ENCODE measurements around the gene NLRP6.
A peak's percentile ranks its signal among the peaks of the same experiment; 100 is the strongest.

The NLRP6 gene

DNA sequence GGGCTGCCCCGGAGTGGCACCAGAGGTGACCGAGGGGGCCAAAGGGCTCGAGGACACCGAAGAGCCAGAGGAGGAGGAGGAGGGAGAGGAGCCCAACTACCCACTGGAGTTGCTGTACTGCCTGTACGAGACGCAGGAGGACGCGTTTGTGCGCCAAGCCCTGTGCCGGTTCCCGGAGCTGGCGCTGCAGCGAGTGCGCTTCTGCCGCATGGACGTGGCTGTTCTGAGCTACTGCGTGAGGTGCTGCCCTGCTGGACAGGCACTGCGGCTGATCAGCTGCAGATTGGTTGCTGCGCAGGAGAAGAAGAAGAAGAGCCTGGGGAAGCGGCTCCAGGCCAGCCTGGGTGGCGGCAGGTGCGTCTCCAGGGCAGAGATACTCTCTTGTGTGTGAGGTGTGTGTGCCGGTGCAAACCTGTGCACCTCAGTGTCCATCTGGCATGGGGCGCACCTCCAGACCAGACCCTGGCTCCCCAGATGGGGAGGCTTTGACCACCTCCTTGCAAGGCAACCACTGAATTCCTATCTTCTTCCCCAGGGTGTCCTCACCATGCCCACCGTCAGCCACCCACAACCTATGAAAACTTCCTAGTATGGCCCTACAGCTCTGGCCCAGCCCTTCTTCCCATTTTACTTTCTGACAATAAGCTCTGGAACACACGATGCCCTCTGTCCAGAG is 3.4 kb downstream of the NLRP6 start:
- no peak for DNase-seq (ENCODE audit: low read depth in 2 of 2)

DNA sequence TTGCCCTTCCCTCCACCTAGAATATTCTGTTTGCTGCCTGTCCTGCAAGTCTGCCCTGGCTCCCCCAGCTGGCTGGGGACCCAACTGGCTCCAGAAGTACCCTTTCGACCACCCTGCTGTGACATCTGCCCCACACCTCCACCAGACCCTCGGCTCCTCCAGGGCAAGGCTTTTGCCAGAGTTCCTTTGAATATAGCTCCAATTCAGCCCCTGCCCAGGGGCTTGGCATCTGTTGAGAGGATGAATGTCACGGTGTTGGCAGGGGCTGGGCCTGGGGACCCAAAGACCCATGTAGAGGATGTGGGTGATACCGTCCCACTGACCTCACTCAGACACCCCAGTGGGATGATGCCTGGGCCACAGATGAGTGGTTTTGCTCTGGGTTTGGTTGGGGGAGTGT is 4.0 kb downstream of the NLRP6 start:
- DNase-seq (ENCODE audit: low read depth in 2 of 2): no peak

DNA sequence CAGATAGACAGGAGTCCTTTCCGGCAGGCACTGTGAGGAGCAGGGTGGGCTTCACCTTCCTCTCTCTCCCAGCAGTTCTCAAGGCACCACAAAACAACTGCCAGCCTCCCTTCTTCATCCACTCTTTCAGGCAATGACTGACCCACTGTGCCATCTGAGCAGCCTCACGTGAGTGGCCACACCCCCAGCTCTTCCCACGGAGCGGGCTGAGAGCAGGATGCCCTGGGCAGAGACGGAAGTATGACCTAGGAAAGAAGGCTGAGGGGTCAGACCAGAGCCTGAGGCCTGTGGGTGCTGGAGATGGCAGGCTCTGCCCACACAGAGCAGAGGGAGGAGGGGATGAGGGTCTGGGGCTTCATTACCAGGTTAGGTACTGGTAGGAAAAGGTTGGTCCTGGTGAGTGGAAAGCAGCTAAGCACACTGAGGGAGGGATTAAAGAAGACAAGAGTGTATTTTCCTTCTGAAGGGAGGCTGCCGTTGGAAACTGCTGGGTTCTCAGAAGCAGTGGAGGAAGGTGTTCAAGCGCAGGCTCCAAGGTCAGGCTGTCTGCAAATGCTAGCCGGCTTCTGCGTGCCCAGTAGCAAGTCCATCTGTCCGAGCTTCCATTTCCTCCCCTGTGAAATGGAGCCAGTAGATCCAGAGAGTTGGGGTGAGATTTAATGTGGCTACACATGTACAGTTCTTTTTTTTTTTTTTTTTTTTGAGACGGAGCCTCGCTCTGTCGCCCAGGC is 4.6 kb downstream of the NLRP6 start:
- no peak for DNase-seq (ENCODE audit: low read depth in 2 of 2)

DNA sequence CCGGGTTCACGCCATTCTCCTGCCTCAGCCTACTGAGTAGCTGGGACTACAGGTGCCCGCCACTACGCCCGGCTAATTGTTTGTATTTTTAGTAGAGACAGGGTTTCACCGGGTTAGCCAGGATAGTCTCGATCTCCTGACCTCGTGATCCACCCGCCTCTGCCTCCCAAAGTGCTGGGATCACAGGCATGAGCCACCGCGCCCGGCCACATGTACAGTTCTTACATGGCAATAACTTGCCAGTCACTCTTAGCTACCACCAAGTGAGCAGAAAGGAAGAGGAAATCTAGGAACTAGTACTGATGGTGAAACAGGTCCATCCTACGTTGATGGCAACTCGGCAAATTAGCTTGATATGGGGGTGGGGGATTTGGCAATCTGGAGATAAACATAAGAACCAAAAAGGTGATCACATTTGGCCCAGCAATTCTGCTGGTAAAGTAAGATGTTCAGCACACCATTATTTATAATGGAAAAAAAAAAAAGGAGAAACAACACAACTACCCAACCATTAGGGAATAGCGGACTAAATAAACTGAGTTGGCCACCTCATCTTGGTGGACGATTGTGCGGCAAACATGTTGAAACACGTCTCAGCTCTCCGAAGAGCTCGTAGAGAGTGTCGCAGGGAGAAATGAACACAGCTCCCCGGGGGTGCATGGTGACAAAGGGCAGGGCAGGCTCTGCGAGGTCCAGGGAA is 5.3 kb downstream of the NLRP6 start:
- DNase-seq (ENCODE audit: low read depth in 2 of 2): no peak

DNA sequence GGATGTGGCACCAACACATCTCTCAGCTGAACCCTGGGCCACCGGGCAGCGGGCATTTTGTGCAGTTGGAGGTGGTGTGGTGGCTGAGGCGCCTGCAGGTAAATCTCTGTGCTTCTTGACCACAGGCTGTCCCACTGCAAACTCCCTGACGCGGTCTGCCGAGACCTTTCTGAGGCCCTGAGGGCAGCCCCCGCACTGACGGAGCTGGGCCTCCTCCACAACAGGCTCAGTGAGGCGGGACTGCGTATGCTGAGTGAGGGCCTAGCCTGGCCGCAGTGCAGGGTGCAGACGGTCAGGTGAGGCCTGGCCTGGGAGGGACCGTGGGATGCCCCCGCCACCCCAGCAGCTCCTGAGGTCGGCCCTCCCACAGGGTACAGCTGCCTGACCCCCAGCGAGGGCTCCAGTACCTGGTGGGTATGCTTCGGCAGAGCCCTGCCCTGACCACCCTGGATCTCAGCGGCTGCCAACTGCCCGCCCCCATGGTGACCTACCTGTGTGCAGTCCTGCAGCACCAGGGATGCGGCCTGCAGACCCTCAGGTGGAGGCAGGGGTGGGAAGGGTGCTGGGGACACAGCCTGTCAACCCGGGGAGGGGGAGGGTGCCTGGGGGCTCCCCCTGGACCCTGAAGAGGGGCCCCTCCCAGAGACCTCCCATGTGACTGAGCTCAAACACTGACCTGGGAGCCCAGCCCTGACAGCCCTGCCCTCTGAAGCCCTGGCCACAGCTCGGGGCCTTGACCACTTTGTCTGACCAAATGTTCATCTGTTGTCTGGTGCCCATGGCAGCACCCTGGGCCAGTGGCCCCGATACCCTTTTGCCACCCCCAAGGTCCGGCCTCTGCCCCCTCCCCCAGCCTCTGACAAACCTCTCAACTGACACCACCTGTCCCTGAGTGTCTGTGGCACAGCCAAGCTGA is 6.2 kb downstream of the NLRP6 start:
- DNase-seq (ENCODE audit: low read depth in 2 of 2): no peak

DNA sequence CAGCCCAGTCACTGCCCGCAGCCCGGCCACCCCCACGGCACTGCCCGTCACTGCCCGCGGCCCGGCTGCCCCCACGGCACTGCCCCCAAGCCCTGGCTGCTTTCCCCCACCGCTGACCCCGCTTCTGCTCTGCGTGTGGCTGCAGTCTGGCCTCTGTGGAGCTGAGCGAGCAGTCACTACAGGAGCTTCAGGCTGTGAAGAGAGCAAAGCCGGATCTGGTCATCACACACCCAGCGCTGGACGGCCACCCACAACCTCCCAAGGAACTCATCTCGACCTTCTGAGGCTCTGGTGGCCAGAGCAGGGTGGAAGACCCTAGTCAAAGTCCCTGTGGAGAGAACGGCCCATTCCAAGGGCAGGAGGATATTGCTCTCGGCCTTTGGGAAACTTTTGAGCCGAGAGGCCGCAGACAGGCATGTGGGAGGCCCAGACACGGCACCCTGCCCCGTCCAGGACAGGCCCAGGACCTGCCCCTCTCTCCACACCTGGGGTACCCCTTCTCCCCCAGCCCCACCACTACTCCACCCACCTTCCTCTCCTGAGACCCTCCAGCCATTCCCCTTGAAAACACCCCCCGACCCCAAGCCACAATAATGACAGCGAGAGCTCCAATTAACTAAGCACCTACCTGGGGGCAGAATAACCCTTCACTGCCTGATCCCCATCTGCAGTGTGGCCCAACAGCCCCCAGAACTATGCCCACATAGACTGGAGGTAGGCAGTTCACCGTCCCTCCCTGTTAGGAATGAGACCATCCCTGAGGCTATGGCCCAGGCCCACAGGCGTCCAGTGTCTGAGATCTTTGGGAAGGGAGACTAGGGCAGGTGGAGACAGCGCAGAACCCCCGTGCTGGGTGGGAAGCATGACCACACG is 7.0 kb downstream of the NLRP6 start:
- DNase-seq (ENCODE audit: low read depth in 2 of 2): no peak

DNA sequence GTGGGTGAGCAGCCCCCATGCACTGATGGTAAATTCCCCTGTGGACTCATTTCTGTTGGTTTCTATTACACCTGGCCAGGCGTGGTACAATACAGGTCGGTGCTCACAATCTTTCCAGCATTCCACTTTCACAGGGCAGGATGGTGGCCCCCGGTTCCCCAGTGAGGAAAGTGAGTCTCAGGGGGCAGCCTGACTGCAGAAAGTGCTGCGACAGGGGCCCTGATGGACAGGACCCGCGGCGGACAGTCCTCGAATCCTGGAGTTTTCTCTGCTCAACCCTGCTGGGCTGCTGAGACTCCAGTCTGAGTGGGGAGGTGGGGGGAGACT is 7.7 kb downstream of the NLRP6 start:
- DNase-seq (ENCODE audit: low read depth in 2 of 2): no peak

DNA sequence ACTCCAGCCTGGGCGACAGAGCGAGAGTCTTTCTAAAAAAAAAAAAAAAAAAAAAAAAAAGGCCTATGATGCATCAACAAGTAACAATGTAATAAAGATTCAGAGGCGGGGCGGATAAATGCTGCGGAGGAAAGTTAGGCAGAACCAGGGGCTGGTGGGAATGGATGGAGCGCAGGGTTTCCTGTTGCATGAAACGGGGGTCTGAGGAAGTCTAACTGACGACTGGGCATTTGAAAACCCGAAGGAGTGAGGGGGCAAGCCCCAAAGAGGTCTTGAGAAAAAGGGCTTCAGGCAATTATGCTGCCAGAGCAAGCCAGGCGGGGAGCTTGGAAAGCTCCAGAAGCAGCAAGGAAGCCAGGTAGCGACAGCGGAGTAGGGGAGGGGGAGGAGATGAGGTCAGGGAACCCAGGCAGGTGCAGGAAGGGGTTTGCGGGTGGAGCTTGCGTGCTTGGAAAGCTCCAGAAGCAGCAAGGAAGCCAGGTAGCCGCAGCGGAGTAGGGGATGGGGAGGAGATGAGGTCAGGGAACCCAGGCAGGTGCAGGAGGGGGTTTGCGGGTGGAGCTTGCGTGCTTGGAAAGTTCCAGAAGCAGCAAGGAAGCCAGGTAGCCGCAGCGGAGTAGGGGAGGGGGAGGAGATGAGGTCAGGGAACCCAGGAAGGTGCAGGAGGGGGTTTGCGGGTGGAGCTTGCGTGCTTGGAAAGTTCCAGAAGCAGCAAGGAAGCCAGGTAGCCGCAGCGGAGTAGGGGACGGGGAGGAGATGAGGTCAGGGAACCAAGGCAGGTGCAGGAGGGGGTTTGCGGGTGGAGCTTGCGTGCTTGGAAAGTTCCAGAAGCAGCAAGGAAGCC is 9.0 kb downstream of the NLRP6 start:
- peak in 1 of 2 donors; percentile 64 for DNase-seq (ENCODE audit: low read depth in 2 of 2)

DNA sequence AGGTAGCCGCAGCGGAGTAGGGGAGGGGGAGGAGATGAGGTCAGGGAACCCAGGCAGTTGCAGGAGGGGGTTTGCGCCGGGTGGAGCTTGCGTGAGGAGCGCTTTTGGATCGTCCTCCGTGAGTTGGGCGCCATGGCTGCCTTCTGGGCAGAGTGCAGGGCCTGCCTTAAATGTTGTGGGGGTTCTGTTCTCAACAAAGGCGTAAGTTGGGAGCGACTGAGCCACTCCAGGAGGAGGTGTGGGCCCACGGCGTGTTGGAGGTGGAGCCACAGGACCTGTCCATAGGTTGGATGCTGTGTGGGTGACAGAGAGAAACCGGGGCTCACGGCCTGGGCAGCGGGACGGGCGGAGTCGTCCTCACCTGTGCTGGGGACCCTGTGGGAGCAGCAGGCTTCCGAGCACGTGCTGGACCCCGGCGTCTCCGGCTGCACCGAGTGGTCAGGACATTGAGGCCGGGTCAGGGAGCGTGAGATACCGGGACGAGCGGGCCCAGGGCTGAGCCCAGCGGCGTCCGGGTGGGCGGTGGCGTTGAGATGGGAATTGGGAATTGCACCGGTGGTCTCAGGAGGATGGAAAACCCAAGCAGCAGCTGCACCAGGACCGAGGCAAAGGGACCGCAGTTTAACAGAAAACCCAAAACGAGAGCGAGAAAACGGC is 9.7 kb downstream of the NLRP6 start:
- DNase-seq (ENCODE audit: low read depth in 2 of 2): no peak

DNA sequence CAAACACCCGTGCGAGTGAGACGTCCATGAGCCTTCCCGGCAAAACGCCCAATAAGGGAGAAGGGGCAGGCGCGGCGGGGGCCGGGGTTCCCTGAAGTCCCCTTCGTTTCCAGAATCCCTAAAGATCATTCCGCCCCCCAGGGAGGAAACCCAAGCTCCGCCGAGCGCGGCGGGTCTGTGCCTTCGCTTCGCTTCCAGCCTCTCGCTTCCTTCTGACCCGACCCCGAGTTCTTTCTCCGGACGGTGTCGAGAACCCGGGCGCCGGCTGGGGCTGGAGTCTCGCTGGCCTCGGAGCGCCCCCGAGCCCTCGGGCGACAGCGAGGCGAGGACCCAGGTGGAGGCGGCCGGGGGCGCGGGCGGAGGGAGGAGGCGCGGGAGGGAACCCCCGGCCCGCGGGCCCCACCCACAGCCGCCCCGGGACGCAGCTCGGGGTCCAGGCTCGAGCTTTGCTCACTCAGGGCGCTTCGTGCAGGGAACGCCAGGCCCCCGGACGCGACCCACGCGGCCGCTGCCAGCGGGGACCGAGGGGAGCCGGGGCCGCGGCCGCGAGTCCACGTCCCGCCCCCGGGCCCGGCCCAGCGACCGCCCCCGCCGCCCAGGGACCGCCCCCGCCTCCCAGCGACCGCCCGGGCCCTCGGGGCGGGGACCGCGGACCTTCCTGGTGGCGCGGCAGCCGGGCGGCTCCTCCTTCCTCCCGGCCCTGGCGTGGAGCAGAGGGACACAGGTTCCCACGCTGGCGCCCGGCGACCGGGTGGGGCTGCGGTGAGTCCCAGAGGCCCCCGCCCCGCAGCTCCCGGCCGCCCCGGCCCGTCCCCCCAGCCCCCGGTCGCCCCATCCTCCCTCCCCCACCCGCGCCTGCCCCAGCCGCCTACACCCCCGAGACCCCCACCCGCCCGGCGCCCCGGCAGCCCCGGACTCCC is 10.5 kb downstream of the NLRP6 start, which contains the start of gene PGGHG:
PGGHG (plus strand) TSS at position 649 of the 920 bp plus-strand sequence. CDS start 691 bp downstream, outside the sequence.
- no peak for DNase-seq (ENCODE audit: low read depth in 2 of 2)

DNA sequence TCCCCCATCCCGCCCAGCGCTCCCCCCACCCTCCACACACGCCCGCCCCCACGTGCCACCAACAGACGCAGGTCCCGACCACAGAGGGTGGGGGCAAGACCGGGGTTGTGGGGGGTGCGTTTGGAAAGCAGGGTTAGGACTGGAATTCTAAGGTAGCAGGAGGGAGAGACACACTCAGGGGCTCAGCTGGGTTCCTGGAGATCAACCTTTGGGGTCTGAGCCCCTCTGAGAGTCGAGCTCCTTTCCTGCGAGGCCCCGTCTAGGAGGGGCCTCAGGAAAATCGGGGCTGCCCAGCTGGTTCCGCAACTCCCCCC is 11.1 kb downstream of the NLRP6 start:
- no peak for DNase-seq (ENCODE audit: low read depth in 2 of 2)

DNA sequence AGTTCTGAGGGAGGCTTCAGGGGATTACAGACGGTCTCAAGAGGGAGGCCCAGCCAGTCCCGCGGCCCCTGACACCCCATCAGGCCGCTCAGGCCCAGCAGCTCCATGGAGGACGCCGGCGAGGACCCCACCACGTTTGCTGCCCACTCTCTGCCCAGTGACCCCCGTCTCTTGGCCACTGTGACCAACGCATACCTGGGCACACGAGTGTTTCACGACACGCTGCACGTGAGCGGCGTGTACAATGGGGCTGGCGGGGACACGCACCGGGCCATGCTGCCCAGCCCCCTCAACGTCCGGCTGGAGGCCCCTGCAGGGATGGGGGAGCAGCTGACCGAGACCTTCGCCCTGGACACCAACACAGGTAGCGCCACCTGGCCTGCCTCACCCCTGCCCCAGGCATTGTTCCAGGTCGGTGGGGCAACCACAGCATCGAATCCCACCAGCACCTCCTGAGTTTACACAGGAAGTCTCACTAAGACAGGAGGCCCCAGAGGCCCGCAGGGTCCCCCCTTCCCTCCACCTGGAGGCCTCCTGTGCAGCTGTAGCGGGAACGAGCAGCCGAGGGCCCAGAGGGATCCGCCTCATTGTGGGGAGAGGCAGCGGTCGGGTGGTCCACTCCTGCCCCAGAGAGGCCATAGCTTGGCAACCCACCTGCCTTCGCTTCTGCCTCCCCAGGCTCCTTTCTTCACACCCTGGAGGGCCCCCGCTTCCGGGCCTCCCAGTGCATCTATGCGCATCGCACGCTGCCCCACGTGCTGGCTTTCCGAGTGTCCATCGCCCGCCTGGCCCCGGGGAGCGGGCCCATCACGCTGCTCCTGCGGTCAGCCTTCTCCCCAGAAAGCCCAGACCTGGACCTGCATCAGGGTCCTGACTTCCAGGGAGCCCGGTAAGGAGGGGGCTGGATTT is 11.8 kb downstream of the NLRP6 start:
- no peak for DNase-seq (ENCODE audit: low read depth in 2 of 2)

DNA sequence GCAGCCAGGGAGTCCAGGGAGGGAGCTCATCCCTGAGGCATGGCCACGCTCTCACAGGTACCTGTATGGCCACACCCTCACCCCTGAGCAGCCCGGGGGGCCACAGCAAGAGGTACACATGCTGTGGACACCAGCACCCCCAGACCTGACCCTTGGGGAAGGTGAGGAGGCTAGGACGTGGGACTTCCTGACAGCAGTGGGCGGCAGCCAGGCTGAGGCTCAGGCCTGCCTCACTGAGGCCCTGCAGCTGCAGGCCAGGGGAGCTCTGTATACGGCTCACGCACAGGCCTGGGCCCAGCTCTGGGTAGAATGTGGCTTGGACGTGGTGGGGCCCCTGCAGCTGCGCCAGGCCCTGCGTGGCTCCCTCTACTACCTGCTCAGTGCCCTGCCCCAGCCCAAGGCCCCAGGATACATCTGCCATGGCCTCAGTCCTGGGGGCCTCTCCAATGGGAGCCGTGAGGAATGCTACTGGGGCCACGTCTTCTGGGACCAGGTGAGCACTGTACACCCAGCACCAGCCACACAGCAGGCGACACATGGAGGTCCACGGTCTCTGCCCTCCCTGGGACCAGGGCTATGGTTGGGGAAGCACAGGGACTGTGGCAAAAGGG is 12.5 kb downstream of the NLRP6 start:
- DNase-seq (ENCODE audit: low read depth in 2 of 2): no peak

DNA sequence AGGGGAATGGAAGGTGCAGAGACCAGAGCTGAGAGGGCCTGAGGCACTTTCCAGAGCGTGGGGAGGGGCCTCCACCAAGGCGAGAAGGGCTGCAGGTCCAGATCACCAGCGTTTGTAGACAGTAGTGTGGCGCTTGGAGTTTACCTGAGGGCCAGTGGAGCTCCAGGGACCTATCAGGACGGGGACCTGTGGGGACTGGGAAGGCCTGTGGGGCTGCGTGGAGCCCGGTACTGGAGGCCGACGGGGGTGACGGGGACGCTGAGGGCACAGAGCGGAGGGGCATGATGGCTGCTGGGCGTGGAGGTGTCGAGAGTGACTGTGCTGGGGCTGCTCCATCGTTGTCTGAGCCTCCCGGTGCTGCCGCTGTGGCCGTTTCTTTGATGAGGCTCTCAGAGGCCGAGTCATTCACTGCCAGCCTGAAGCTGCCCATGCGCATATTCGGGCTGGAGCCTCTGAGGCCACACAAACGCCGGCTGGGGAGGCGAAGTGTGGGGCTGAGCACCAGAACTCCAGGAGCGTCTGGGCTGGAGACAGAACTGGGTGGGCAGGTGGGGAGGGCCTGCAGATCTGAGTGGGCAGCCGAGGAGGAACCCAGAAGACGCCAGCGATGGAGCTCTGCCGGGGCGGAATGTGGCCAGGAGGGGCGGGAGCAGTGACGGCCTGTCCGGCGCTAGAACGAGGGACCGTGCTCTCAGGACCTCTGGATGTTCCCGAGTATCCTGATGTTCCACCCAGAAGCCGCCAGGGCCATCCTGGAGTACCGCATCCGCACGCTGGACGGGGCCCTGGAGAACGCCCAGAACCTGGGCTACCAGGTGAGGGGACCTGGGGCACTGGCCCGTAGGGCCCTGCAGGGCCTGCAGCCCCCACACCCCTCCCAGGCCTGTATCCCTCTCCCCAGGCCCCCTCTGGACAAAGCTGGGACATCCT is 13.3 kb downstream of the NLRP6 start:
- DNase-seq (ENCODE audit: low read depth in 2 of 2): no peak

DNA sequence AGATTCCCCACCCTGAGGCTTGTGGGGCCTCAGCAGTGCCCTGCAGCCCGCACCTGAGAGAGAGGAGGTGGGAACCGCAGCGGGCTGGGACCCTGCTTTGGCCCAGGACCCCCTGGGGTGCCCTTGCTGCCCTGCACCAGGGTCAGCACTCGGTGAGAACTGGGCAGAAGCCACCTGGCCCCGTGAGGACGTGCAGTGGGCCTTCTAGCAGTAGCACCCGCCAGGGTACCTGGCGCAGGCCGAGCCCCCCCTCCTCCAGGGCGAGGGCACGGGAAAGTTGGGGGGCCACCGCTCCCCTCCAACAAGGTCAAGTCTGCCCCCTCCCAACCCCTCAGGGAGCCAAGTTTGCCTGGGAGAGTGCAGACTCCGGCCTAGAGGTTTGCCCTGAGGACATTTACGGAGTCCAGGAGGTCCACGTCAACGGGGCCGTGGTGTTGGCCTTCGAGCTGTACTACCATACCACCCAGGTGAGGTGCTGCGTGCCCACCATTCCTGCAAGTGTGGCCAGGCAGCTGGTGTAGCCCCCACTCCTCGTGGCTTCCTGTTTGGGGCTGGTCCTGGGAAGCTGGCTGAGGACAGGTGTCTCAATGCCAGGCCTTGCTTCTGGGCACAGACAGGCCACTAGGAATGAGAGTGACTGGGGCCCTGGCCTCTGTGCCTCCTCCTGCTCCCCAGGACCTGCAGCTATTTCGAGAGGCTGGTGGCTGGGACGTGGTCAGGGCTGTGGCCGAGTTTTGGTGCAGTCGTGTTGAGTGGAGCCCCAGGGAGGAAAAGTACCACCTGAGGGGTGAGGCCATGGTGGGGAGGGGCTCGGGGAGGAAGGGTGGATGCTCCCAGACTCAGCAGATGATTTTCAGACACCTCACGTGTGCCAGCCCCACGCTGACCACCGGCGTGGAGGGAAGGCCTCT is 14.3 kb downstream of the NLRP6 start:
- no peak for DNase-seq (ENCODE audit: low read depth in 2 of 2)

Measured in stimulated activated CD8-positive, alpha-beta memory T cell treated with anti-CD3 and anti-CD28 coated beads, Interleukin-15, amount 100 ng/mL, for 4 hours (primary cell).